D721Med (cell line): Measurements from ENCODE around the gene HLA-C.
"Not testable (repeated sequence)": the region's sequence is repeated elsewhere in the genome, so short reads cannot be mapped to it uniquely, and the experiment has no call there.

ENCODE experiments used
- DNase-seq: peaks from one replicate; pipeline ENCODE4 v3.0.0; 2011; ENCODE audit warnings: low spot score; ENCODE audit not compliant: insufficient read length
- FAIRE-seq: peaks from 2 replicates; lab custom pipeline; 2011; peaks lifted over from hg19 to GRCh38; lab: Jason Lieb, UNC
- CTCF ChIP-seq: IDR thresholded peaks from 2 replicates; pipeline ENCODE4 v1.5.1; 2012; ENCODE audit warnings: mild to moderate bottlenecking, control low read depth; ENCODE audit not compliant: insufficient read depth; ENCODE audit errors: missing control alignments

The HLA-C gene

GRCh38 chr6:31293343-31293742, 21.5 kb upstream of the HLA-C start:
- no peak for FAIRE-seq
- no peak for TF ChIP-seq CTCF
- no peak for DNase-seq

GRCh38 chr6:31289788-31290187, 17.9 kb upstream of the HLA-C start:
- DNase-seq (no peak), FAIRE-seq (no peak)
- TF ChIP-seq CTCF, result no peak

GRCh38 chr6:31287619-31288018, 15.7 kb upstream of the HLA-C start:
- FAIRE-seq (no peak), DNase-seq (no peak)
- TF ChIP-seq CTCF, result no peak

DNA sequence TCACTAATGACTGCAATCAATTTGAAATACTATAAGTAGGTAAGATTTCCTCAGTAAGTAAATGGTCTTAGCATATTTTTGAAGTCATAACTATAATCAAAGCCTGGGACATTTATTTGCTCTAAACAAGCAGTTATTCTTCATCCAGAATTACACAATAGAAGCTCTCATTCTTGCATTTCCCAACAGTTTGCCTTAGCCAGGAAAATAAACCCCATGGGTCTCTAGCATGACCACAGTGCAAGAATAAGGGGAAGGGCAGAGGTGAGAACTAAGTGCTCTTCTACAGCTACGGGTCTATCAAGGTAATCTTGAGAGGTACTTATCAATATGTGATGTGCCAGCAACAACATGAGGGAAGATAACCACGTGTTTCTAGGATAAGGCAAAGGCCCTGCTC, 14.1 kb upstream of the HLA-C start:
- TF ChIP-seq CTCF, result no peak
- DNase-seq, result no peak
- FAIRE-seq, result no peak

DNA sequence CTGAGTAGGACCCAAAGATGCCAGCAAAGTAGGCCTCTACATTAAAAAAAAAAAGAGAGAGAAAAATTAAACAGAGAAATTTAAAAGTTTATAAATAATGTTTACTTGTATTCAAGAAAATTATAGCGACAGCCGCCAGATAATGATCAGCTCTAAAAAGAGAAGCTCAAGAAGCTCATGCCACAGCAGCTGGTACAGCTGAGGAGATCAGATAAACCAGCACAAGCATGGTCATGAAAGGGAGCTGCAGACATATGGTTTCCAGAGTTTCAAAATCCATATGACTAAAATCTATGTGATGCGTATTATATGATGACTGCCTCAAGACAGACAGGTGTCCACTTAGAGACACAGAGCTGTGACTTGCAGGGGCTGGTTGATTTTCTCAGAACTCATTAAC, 13.6 kb upstream of the HLA-C start:
- DNase-seq (no peak), FAIRE-seq (no peak)
- no peak for TF ChIP-seq CTCF

GRCh38 chr6:31279647-31280046, 7.8 kb upstream of the HLA-C start:
- not testable (repeated sequence) for DNase-seq, FAIRE-seq

DNA sequence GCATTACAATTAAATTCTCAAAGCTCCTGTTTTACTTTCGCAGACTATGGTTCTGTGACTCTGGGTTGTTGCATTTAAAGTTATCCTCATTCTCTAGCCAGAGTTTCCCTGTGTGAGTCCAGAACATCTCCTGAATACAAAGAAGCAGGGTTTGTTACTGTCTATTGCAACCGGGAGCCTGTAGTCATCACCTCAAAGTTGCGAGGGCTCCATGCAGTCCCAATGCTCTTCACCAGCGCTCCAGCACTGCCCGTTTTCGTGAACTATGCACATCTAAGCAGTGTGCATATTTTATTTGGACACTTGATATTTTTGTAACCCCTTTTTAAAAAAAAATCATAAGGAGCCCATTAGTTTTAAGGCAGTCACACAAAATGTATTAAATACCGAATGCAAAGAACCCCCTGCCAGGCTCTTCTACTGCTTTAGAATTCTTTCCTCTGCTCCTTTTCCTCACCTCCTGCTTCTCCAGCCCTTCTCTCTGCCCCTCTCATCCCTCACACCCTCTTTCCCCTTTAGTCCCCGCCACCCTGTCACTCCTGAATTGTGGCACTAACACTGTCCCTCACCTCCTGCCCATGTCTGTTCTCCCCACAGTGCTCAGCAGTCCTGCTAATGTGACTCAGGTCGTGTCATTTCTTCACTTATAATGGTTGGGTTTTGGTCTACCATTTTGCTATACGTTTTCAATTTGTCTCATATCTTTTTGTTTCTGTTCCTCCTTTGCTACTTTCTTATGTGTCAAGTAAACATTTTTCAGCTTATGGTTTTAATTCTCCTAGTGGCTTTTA, 1.1 kb upstream of the HLA-C start:
- TF ChIP-seq CTCF, result no peak
- FAIRE-seq (no peak), DNase-seq (no peak)
